GM21360 (cell line): Measurements from ENCODE around the gene BCL2L15.

Experiments
- ATAC-seq: cut with Tn5 transposase; IDR thresholded peaks from one replicate; pipeline ENCODE4 v1.9.1; 2021; ENCODE audit warnings: mild to moderate bottlenecking, moderate library complexity; ENCODE audit not compliant: unreplicated experiment

Gene BCL2L15

DNA sequence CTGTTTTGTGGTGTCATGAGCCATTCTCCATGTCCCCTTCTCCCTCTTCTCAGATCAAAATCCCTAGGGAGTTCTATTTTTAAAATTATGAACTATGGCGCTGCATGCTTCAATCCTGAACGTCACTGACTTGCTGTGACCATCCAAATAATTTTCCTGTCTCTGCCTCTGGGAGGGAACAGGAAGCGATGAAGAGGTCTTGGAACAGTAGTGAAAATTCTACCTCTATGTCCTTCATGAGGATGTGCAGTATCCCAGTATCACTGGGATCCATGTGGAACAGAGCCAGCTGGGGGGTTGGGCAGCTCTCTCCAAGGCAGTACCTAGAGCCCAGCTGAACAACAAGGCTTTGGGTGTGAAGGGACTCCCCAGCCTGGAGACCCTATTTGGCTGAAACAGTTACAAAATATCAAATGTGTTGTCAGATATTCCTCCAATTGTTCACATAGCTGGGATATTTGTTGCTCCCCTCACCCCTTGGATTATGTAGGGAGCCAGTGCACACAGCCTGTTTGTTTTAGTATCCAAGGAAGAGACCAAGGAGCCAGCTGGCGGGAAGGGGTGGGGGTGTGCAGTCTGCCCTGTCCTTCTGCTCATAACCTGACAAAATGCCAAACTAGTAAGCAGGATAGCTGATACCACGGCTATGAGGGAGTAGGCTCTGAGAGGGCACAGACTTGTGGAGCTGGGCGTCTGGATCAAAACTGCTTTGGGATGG, 25.4 kb upstream of the BCL2L15 start:
- no peak for ATAC-seq

DNA sequence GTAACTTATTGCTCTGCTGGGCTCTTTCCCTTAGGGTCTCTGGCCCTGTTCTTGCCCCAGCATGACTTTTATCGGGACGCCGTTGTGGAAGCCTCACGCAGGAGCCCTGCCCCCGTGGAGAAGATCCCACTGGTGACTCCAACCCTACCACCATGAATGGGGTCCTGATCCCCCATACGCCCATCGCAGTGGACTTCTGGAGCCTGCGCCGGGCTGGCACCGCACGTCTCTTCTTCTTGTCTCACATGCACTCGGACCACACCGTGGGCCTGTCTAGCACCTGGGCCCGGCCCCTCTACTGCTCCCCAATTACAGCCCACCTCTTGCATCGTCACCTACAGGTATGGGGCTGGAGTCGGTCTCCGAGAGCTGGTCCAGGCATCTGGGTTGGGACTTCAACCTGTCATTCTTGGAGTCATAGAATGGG, 18.1 kb upstream of the BCL2L15 start:
- ATAC-seq = peak; percentile 7

DNA sequence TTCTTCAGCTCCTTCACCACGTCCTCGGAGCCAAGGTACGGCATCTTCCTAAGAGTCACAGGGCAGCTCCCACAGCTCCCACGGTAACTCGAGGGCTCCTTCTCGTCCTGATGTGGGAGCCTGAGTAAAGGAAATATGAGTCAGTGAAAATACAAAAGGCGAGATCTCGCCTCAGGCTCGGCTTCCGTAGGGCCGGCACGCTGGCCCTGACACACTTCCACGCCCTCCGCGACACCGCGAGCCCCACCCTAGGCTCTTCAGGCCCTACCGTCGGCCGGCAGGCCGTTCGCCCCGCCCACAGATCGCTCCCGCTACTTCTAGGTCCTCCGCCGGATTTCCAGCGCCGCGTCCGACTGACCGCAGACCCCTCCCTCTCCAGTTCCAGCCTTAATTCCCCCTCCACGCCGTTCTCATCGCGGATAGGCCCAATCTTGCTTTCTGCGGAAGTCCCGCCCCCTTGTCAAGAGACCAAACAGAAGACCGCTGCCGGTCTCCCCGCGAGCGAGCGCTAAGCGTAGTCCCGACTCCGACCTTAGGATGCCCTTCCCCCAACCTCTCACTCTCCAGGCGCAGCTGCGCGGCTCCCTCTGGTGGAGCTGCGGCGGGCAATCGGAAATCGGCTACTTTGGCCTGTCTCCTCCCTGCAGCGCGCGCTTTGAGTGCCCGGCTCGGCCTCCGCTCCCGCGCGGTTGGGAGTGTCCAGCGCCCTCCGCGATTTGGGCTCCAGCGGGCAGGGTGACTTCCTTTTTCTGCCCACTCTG, 17.5 kb upstream of the BCL2L15 start, which contains the start of the genes AP4B1 and DCLRE1B:
Gene AP4B1 (minus strand): TSS at position 126 of the 761 bp plus-strand sequence. CDS start 82 bp downstream, at position 44.
Gene DCLRE1B (plus strand): TSS at position 653 of the 761 bp plus-strand sequence. CDS start 261 bp downstream, outside the sequence.
- ATAC-seq = peak; percentile 88

DNA sequence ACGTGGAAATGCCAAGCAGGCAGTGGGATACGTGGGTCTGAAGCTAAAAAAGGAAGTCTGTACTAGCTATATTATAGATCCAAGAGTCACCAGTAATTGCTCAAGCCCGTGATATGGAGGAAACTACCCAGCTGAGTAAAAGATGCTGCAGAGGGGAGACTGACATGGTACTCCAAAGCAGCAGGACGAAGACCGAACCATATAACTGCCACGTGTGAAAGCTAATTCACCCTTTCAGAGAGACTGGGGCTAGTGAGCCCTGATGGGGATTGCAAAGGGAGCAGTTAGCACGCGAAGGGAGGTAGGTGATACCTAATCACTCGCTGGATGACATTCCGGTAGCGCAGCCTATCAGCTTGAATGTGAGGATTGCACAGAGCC, 16.9 kb upstream of the BCL2L15 start:
- peak; percentile 14 for ATAC-seq

DNA sequence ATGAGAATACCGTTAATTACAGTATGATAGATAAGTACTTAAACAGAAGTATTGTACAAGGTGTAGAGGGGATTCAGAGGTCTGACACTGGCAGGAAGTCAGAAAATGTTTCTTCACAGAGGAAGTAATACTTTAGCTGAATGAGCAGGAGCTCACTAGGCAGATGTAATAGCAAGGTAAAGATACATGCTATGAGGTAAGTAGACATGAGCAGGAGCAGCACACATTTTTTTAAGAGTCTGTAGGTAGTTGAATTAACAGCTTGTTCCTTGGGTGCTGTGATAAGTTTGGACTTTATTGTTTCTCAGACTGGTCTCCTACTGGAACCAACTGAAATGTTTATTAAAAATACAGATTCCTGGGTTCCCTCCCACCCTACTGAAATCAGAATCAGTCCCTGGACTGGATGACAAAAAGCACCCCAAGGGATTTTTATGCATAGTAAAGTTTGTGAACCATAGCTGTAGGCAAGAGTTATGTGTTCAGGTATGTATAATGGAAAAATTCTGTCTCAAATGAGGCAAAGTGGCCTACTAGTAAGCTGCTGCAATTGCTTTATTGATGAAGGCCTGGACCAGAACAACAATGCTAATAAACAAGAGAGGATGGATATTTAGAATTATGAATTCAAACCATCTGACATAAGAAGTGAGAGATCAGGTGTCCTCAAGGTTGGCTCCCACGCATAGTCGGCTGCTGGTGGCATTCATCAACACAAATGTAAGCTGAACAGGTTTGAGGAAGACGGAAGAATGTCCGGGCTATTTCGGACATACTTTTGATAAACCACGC, 16.3 kb upstream of the BCL2L15 start:
- no peak for ATAC-seq

DNA sequence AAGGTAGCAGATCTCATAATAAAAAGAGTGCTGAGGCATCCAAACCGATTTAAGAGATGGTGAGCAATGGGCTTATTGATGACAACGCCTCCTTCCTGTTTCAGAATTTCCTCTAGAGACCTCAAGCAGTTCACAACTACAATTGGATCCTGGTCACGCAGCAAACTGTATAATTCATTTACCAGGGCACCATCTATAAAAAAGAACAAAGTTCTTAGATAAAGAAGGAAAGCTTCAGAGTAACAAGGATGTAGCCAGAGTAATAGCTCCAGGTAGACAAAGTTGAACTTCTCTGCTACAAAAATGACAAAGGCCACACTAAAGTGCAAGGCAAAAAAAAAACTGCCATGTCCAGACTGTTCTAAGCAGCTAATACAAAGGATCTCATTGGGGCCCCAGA, 13.8 kb upstream of the BCL2L15 start:
- no peak for ATAC-seq

DNA sequence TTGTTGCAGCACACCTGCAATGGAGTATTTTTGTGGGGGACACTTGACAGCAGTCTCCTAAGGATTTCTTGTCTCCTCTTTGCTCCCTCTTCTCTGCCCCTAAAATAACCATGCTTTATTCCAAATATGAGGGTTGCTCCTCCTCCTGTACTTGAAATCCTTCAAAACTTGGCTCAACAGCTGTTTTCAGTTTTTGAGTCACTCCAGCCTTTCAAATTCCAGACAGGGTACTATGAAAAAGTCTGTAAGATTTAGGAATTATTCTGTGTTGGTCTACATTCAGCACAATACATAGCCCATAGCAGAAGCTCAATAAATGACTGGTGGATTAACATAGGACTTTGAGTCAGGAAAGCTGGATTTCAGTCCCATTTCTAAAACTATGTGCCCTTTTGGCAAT, 11.7 kb upstream of the BCL2L15 start:
- no peak for ATAC-seq

DNA sequence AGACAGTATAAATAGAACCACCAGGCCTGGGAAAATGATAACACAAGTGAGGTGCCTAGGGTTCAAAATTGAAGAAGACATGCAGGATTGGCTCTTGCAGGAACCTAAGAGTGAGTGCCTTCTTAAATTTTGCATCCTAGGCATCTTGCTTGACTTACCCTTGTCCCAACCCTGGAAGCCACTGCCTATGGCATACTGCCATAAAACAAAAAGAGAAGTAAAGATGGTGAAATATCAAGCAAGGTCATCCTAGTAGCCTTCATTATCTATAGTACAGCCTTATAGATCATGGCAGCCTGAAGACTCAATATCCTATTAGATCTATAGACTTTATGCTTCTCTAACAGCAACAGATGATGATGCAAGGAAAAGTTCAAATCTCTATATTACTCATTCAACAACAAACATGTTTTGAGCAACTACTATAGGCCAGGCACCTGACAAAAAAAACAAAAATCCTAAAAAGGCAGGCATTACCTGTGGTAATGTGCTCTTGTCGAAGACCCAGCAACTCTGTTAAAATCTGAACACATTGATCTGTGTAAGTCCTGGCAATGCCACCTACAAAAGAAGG, 10.9 kb upstream of the BCL2L15 start:
- ATAC-seq = no peak

DNA sequence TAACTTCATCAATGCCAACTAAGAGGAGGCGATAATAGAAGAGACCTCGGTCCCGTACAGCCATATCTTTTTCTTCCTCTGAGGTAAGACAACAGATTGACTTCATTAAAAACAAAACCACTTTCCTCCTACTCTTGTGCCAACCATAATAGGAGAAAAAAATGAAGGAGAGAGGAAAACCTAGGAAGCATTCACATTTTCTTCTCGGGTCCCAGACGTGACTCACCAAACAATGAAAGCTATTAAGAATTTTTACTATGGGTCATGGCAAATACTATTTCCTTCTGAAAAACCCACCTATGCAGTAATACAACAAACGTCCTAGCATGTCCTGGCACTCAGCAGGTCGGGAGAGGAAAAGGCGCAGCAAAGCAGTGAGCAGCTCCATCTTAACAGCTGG, 8.6 kb upstream of the BCL2L15 start:
- ATAC-seq = no peak

DNA sequence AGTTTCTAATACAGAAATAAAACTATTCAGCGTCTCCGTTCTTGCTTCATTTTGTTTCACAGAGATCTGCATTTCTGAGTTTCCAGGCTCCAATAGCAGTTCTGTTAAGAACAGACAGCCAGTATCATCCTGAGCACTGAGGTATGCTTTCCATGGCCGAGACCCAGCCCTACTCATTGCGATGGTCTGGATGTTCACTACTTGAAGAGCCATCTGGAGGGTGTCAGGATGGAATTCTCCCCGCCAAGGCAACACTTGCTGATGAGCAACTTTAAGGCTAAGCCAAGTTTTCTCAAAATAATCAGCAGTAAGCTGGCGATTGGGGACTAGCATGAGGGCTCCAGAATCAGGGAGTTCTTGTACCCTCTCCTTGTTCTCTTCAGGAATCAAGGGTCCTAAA, 7.7 kb upstream of the BCL2L15 start:
- ATAC-seq = no peak

DNA sequence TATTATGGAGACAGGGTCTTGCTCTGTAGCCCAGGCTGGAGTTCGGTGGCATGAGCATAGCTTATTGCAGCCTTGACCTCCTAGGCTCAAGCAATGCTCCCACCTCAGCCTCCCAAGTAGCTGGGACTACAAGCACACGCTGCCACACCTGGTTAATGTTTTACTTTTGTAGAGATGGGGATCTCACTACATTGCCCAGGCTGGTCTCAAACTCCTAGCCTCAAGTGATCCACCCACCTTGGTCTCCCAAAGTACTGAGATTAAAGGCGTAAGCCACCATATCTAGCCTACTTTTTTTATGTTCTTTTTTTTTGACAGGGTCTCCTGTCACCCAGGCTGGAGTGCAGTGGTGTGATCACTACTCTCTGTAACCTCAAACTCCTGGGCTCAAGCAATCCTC, 5.9 kb upstream of the BCL2L15 start:
- no peak for ATAC-seq

DNA sequence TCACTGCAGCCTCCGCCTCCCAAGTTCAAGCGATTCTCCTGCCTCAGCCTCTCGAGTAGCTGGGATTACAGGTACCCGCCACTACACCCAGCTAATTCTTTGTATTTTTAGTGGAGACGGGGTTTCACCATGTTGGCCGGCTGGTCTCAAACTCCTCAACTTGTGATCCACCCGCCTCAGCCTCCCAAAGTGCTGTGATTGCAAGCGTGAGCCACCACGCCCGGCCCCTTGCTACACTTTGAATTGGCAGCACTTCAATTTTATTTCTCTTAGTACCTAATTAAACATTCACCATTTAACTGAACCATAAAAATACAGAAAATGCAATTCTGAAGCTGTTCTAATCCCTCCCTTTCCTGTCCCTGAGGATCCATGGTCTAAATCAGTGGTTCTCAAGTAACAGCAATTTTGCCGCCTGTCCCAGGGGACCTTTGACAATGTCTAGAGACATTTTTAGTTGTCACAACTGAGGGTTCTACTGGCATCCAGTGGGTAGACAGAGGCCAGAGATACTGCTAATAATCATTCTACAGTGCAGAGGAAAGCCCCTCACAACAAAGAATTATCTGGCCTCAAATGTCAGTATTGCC, 4.3 kb upstream of the BCL2L15 start:
- no peak for ATAC-seq

DNA sequence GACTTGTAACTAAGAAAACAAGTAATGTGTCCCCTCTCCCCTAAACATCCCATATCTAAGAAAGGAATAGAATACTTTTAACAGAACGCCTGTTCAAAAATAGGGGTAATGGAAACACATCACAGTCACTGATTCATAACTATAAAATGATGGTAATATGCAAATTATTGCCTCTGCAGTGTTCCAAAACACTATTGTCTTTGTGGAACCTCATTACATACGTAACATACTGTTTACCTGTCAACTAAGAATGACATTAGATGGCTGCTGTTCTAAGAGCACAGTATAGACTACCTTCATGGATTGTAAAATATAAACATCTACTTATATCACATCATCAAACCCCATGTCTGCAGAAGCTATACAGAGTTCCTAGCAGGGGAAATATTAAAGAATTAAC, 3.4 kb upstream of the BCL2L15 start:
- ATAC-seq = no peak

DNA sequence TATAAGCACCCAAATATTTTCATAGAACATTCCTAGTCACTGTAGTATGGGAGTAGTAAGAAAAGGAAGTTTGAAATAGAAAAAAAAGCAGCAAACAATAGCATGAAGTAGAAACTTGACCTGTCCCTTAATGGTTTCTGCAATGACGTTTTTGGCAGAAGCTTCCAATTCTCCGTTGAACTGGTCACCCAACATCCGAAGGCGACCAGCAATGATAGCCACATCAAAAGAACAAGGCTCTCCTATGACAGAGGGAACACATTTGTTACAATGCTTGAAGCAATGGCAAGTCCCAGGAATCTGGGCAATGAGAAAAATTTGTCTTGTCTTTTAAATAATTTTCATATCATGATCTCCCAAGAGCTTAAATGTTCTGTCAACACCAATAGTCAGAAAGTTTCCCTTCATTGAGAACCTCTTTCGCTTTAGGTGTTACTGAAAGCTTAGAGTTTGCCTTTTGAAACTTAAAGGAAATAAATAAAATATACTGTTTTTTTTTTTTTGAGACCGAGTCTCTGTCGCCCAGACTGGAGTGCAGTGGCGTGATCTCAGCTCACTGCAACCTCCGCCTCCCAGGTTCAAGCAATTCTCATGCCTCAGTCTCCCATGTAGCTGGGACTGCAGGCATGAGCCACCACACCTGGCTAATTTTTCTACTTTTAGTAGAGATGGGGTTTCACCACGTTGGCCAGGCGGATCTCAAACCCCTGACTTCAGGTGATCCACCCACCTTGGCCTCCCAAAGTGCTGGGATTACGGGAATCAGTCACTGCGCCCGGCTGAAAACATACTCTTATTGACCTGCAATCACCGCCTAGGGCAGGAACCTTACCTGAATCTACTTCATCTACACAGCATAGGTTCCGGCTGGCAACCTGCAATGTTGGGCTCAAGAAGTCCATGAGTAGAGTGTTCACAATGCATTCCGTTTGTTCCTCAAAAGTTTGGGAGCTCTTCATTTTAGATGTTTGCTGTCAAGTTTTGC, 672 bp downstream of the BCL2L15 start:
- no peak for ATAC-seq

DNA sequence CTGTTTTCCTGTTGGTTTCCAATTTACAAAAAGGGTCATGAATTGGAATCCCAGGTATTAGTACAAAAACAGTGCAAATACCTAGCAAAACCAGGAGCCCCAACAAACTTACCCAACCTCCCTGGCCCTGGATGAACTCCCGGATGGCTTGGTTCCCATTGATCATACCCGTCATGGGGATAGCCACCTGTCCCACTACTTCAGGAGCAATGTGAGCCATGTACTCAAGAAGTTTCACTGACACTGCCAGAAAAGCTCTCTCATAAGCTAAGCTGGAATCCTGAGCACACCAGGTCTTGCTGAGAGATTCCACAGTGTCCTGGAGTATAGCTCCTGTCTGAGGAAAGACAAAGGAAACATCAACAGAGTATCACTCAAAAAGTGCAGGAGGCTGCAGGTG, 5.7 kb downstream of the BCL2L15 start:
- ATAC-seq = no peak

DNA sequence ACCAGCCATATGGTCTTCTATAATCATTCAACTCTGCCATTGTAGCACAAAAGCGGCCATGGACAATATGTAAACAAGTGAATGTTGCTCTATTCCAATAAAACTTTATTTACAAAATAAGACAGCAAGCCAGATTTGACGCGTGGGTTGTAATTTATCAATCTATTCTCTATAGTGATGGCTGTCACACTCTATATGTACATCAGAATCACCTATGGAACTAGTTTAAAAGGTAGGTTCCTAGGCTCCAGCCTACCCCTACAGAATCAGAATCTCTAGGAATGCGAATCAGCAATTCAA, 7.7 kb downstream of the BCL2L15 start:
- no peak for ATAC-seq

DNA sequence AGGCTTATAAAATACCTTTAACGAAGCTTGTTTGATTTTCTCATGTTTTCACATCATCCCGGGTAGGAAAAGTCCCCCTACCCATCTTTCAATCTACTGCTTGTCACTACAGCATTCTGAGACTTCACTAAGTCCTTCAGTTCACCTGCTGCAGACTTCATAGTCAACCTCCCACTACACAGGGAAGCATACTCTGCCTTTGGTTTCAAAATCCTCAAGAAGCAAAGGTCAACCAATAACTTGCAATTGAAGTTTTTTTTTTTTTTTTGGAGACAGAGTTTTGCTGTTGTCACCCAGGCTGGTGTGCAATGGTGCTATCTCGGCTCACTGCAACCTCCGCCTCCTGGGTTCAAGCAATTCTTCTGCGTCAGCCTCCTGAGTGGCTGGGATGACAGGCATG, 11.2 kb downstream of the BCL2L15 start:
- no peak for ATAC-seq

DNA sequence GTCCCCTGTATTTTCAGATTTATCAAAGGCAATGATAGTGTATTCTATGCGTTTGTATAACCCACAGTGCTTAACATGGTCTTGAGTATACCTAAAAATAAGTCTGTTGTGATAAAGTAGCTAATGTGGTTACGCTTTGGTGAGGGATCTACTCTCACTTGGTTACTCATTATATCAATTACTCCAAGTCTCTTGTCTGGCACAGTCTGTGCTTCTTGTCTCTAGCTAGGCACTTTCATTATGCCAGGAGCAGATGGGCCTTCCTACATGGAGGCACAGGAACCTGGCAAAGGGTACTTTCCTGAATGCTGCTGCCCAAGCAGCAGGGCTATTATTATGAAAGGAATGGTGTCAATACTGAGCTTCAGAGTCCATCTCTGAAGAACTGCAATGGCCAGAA, 11.7 kb downstream of the BCL2L15 start:
- ATAC-seq = no peak

DNA sequence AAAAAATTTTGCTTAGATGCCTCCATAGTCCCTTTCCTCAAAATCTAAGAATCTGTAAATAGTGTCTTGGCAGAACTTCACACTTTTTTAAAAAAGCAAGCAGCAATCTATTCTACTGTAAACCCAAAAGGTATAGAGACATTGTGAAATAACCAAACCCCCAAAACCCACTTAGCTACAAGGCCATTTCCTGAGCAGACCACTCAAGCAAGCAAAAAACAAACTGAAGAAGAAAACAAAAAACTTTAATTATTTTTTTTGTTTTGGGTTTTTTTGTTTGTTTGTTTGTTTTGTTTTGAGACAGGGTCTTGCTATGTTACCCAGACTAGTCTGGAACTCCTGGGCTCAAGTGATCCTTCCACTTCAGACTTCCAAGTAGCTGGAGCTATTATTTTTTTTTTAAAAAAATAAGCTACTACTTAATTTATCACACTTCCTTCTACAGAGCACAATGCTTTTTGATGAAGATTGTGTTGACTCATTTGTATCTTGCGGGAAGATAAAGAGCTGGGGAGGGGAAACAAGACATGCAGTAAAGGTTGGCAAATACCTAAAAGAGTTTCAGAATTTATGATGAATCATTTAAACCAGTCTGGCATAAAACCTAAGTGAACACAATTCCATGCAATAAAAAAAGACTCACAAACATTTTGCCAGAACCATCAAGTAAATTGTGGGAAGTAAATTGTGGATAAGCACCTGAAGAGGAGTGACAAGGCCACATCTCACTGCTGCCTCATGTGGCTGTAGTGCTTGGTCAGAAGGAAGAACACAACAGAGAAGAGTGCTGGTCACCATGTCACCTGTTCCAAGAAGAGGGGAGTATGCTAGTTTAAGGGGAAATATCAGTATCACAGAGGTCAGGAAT, 13.1 kb downstream of the BCL2L15 start:
- ATAC-seq = no peak
